Measurements from ENCODE around the gene CSKMT.

The CSKMT gene

GRCh38 chr11:62707277-62707861, 42.3 kb downstream of the CSKMT start, which contains the start of the genes BSCL2 and GNG3:
Gene BSCL2, minus strand, starts transcription at chr11:62707424. Its CDS starts 229 bp downstream, at chr11:62707195.
Gene GNG3, plus strand, starts transcription at chr11:62707676. Its CDS starts 620 bp downstream, at chr11:62708296.
- H3K9me3 ChIP-seq (ENCODE audit: control insufficient read depth, low read length), result no peaks in the 10 kb centered on the region
- peak within 1 kb of the TSS; percentile 93 for H3K4me2 ChIP-seq (ENCODE audit: low read length, poor library complexity, severe bottlenecking)
- WGBS, result 49% methylated on average over 9 of the region's 10 CpGs

DNA sequence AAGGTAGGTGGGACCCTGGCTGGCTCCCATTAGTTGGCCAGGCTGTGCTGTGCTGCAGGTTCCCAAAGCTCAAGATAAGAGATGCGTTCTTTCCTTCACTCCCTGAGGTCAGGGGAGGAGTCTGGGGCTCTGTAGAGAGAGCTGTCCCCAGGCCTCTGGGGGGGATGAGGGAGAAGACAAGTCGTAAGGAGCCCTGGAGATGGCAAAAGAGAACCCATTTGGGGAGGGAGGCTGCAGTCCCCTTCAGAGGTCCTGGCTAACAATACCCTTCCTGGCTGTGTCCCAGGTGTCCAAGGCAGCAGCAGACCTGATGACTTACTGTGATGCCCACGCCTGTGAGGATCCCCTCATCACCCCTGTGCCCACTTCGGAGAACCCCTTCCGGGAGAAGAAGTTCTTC, 43.3 kb downstream of the CSKMT start:
- Histone ChIP-seq H3K4me3 (ENCODE audit: insufficient read depth in 1 of 2, low read depth in 1 of 2, low read length in 2 of 2) (peak overlapping the region in 1 of 2 experiments; percentile 78), H3K36me3 (ENCODE audit: control insufficient read depth in 1 of 2, insufficient read depth in 2 of 2, low read depth in 1 of 2, low read length in 2 of 2) (peaks cover 38 to 42% of the 10 kb centered on the region in 2 experiments), H2BK12ac (ENCODE audit: low read length in 2 of 2) (no peak overlapping the region), H3K14ac (ENCODE audit: low read length in 2 of 2) (no peak overlapping the region), H4K8ac (ENCODE audit: low read length) (no peak overlapping the region), H2AK5ac (ENCODE audit: low read length, severe bottlenecking) (peak overlapping the region; percentile 33), H2AFZ (ENCODE audit: low read depth, low read length) (no peak overlapping the region), H3K9ac (ENCODE audit: low read length) (peak overlapping the region; percentile 98), H3K18ac (ENCODE audit: low read depth in 1 of 2, low read length in 2 of 2) (no peak overlapping the region), H3K4me2 (ENCODE audit: low read length, poor library complexity, severe bottlenecking) (peak overlapping the region; percentile 52), H3K9me3 (ENCODE audit: control insufficient read depth, low read length) (no peaks in the 10 kb centered on the region), H2BK5ac (ENCODE audit: low read depth, low read length, poor library complexity, severe bottlenecking) (no peak overlapping the region), H3K4me1 (ENCODE audit: control insufficient read depth, insufficient read depth, low read depth, low read length) (peaks cover 36% of the 10 kb centered on the region), H3K4ac (ENCODE audit: low read depth in 1 of 2, low read length in 2 of 2) (peak overlapping the region in 1 of 2 experiments; percentile 22), H4K91ac (ENCODE audit: low read length) (no peak overlapping the region), H3K79me1 (replicated peaks; ENCODE audit: low read length, poor library complexity, severe bottlenecking) (peaks cover 15% of the 10 kb centered on the region), H2BK120ac (ENCODE audit: low read depth, low read length) (no peak overlapping the region), H2BK15ac (ENCODE audit: low read depth, poor library complexity, severe bottlenecking) (no peak overlapping the region), H3K23ac (ENCODE audit: low read length in 2 of 2) (no peak overlapping the region), H3K27me3 (ENCODE audit: control insufficient read depth in 1 of 2, insufficient read depth in 1 of 2, low read length in 2 of 2) (no peaks in the 10 kb centered on the region), H3K27ac (ENCODE audit: low read length, poor library complexity, severe bottlenecking) (no peak overlapping the region)
- no peak for DNase-seq
- WGBS, result 88% methylated on average over 5 of the region's 5 CpGs

More at GRCh38 chr11:62707277-62707861, 42.3 kb downstream of the CSKMT start, which contains the start of the genes BSCL2 and GNG3:
- Histone ChIP-seq H2AK5ac (ENCODE audit: low read length, severe bottlenecking) (peak within 1 kb of the TSS; percentile 35), H3K27ac (ENCODE audit: low read length, poor library complexity, severe bottlenecking) (peak within 1 kb of the TSS; percentile 68), H3K9ac (ENCODE audit: low read length) (peak within 1 kb of the TSS; percentile 98), H4K8ac (ENCODE audit: low read length) (peak within 1 kb of the TSS; percentile 35), H4K91ac (ENCODE audit: low read length) (peak within 1 kb of the TSS; percentile 72), H3K14ac (ENCODE audit: low read length in 2 of 2) (peak within 1 kb of the TSS in 1 of 2 experiments; percentile 5), H3K36me3 (ENCODE audit: control insufficient read depth in 1 of 2, insufficient read depth in 2 of 2, low read depth in 1 of 2, low read length in 2 of 2) (peaks cover 36 to 37% of the 10 kb centered on the region in 2 experiments), H3K79me1 (replicated peaks; ENCODE audit: low read length, poor library complexity, severe bottlenecking) (peaks cover 16% of the 10 kb centered on the region), H2AFZ (ENCODE audit: low read depth, low read length) (no peak within 1 kb of the TSS), H2BK120ac (ENCODE audit: low read depth, low read length) (no peak within 1 kb of the TSS), H3K18ac (ENCODE audit: low read depth in 1 of 2, low read length in 2 of 2) (peak within 1 kb of the TSS; percentile 56 to 62), H3K23ac (ENCODE audit: low read length in 2 of 2) (peak within 1 kb of the TSS in 1 of 2 experiments; percentile 2), H3K4ac (ENCODE audit: low read depth in 1 of 2, low read length in 2 of 2) (peak within 1 kb of the TSS; percentile 10 to 34), H2BK5ac (ENCODE audit: low read depth, low read length, poor library complexity, severe bottlenecking) (no peak within 1 kb of the TSS), H3K4me3 (ENCODE audit: insufficient read depth in 1 of 2, low read depth in 1 of 2, low read length in 2 of 2) (peak within 1 kb of the TSS; percentile 45 to 91), H2BK15ac (ENCODE audit: low read depth, poor library complexity, severe bottlenecking) (peak within 1 kb of the TSS; percentile 60), H3K27me3 (ENCODE audit: control insufficient read depth in 1 of 2, insufficient read depth in 1 of 2, low read length in 2 of 2) (no peaks in the 10 kb centered on the region), H2BK12ac (ENCODE audit: low read length in 2 of 2) (no peak within 1 kb of the TSS), H3K4me1 (ENCODE audit: control insufficient read depth, insufficient read depth, low read depth, low read length) (peaks cover 34% of the 10 kb centered on the region)
- no peak for DNase-seq

DNA sequence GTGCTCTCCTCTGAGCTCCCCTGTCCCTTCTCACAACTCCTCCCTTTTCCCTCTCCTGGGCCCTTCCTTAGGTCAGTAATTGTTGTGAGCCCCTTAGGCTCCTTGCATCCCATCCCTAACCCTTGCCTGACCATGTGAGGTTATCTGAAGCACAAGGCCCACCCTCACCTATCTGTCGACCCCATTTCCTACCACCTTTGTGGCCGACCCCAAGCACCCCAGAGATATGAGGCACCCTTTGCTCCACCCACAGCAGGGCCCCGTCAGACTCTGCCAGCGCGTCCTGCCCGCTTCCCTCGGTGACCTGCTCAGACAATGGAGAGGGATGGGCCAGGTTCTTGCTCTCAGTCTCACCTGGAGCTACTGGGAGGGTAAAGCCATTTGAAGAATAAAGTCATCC, 43.7 kb downstream of the CSKMT start:
- H3K79me1 ChIP-seq (replicated peaks; ENCODE audit: low read length, poor library complexity, severe bottlenecking), result peaks cover 14% of the 10 kb centered on the region
- H3K9ac ChIP-seq (ENCODE audit: low read length), result peak overlapping the region; percentile 98
- no peak overlapping the region for H4K91ac ChIP-seq (ENCODE audit: low read length)
- H2BK120ac ChIP-seq (ENCODE audit: low read depth, low read length), result no peak overlapping the region
- 43% methylated on average over 7 of the region's 7 CpGs for WGBS
- H3K23ac ChIP-seq (ENCODE audit: low read length in 2 of 2), result no peak overlapping the region
- peak overlapping the region; percentile 52 for H3K4me2 ChIP-seq (ENCODE audit: low read length, poor library complexity, severe bottlenecking)
- H3K27me3 ChIP-seq (ENCODE audit: control insufficient read depth in 1 of 2, insufficient read depth in 1 of 2, low read length in 2 of 2), result no peaks in the 10 kb centered on the region
- H2AFZ ChIP-seq (ENCODE audit: low read depth, low read length), result no peak overlapping the region
- H3K14ac ChIP-seq (ENCODE audit: low read length in 2 of 2), result peak overlapping the region in 1 of 2 experiments; percentile 13
- peak overlapping the region; percentile 58 for H2AK5ac ChIP-seq (ENCODE audit: low read length, severe bottlenecking)
- no peak for DNase-seq
- no peak overlapping the region for H2BK15ac ChIP-seq (ENCODE audit: low read depth, poor library complexity, severe bottlenecking)
- no peaks in the 10 kb centered on the region for H3K9me3 ChIP-seq (ENCODE audit: control insufficient read depth, low read length)
- peaks cover 42 to 46% of the 10 kb centered on the region in 2 experiments for H3K36me3 ChIP-seq (ENCODE audit: control insufficient read depth in 1 of 2, insufficient read depth in 2 of 2, low read depth in 1 of 2, low read length in 2 of 2)
- H3K4me1 ChIP-seq (ENCODE audit: control insufficient read depth, insufficient read depth, low read depth, low read length), result peaks cover 37% of the 10 kb centered on the region
- H3K4ac ChIP-seq (ENCODE audit: low read depth in 1 of 2, low read length in 2 of 2), result peak overlapping the region; percentile 32 to 38
- H3K4me3 ChIP-seq (ENCODE audit: insufficient read depth in 1 of 2, low read depth in 1 of 2, low read length in 2 of 2), result peak overlapping the region in 1 of 2 experiments; percentile 78
- H4K8ac ChIP-seq (ENCODE audit: low read length), result peak overlapping the region; percentile 30
- peak overlapping the region in 1 of 2 experiments; percentile 17 for H2BK12ac ChIP-seq (ENCODE audit: low read length in 2 of 2)
- H2BK5ac ChIP-seq (ENCODE audit: low read depth, low read length, poor library complexity, severe bottlenecking), result peak overlapping the region; percentile 3
- H3K18ac ChIP-seq (ENCODE audit: low read depth in 1 of 2, low read length in 2 of 2), result peak overlapping the region in 1 of 2 experiments; percentile 86
- peak overlapping the region; percentile 97 for H3K27ac ChIP-seq (ENCODE audit: low read length, poor library complexity, severe bottlenecking)

- Histone ChIP-seq H3K4me2 (ENCODE audit: low read length, poor library complexity, severe bottlenecking) (peak overlapping the region; percentile 74), H2BK15ac (ENCODE audit: low read depth, poor library complexity, severe bottlenecking) (no peak overlapping the region), H3K4me1 (ENCODE audit: control insufficient read depth, insufficient read depth, low read depth, low read length) (peaks cover 39% of the 10 kb centered on the region), H2BK5ac (ENCODE audit: low read depth, low read length, poor library complexity, severe bottlenecking) (peak overlapping the region; percentile 90), H3K18ac (ENCODE audit: low read depth in 1 of 2, low read length in 2 of 2) (peak overlapping the region; percentile 71 to 91), H4K8ac (ENCODE audit: low read length) (peak overlapping the region; percentile 79), H3K4ac (ENCODE audit: low read depth in 1 of 2, low read length in 2 of 2) (peak overlapping the region; percentile 69 to 93), H2AFZ (ENCODE audit: low read depth, low read length) (peak overlapping the region; percentile 33), H3K27ac (ENCODE audit: low read length, poor library complexity, severe bottlenecking) (peak overlapping the region; percentile 97), H3K36me3 (ENCODE audit: control insufficient read depth in 1 of 2, insufficient read depth in 2 of 2, low read depth in 1 of 2, low read length in 2 of 2) (peaks cover 47 to 50% of the 10 kb centered on the region in 2 experiments), H3K14ac (ENCODE audit: low read length in 2 of 2) (peak overlapping the region in 1 of 2 experiments; percentile 88), H3K23ac (ENCODE audit: low read length in 2 of 2) (peak overlapping the region in 1 of 2 experiments; percentile 51), H3K9me3 (ENCODE audit: control insufficient read depth, low read length) (no peaks in the 10 kb centered on the region), H4K91ac (ENCODE audit: low read length) (peak overlapping the region; percentile 70), H3K27me3 (ENCODE audit: control insufficient read depth in 1 of 2, insufficient read depth in 1 of 2, low read length in 2 of 2) (no peaks in the 10 kb centered on the region), H2BK12ac (ENCODE audit: low read length in 2 of 2) (no peak overlapping the region), H3K9ac (ENCODE audit: low read length) (peak overlapping the region; percentile 98), H3K4me3 (ENCODE audit: insufficient read depth in 1 of 2, low read depth in 1 of 2, low read length in 2 of 2) (peak overlapping the region; percentile 43 to 78), H3K79me1 (replicated peaks; ENCODE audit: low read length, poor library complexity, severe bottlenecking) (peaks cover 14% of the 10 kb centered on the region), H2AK5ac (ENCODE audit: low read length, severe bottlenecking) (peak overlapping the region; percentile 97), H2BK120ac (ENCODE audit: low read depth, low read length) (peak overlapping the region; percentile 6)
- WGBS, result 13% methylated on average over 43 of the region's 47 CpGs
- peak; percentile 97 for DNase-seq
Observed at GRCh38 chr11:62709247-62710000, 44.3 kb downstream of the CSKMT start.

Measured in mesenchymal stem cell (in vitro differentiated cells and primary cell).